ENCODE data around the gene CYP17A1. TPM values are rescaled to one million over a fixed set of nuclear protein-coding genes. Genes with fewer than 3 reads are reported as not detected.
"Not testable (repeated sequence)": the region's sequence is repeated elsewhere in the genome, so short reads cannot be mapped to it uniquely, and the experiment has no call there.

Gene CYP17A1
- total RNA-seq, 1 donor from 2014 or later = 0.54 TPM

DNA sequence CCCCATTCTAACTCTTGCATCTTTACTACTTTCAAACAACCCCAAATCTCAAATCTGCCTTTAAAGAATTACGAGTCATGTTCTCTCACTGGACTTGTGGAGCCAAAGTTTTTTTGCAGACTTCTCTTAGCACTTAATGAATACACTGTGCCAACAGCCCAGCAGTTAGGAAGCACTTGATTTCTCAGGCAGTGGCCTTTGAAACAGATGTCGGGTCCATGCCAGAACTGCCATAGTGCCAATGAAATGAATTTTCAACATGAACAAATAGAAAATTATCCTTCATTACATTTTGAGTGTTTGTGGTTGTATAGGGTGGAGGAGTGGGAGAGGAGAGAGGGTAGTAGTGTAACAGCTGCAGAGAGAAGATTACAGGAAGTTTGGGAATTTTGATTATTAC, 22.7 kb upstream of the CYP17A1 start:
- H3K9me3 Mint-ChIP-seq = no peaks in the 10 kb centered on the region
- H3K4me1 Mint-ChIP-seq = peaks cover 18% of the 10 kb centered on the region
- TF ChIP-seq, protein P1, sequence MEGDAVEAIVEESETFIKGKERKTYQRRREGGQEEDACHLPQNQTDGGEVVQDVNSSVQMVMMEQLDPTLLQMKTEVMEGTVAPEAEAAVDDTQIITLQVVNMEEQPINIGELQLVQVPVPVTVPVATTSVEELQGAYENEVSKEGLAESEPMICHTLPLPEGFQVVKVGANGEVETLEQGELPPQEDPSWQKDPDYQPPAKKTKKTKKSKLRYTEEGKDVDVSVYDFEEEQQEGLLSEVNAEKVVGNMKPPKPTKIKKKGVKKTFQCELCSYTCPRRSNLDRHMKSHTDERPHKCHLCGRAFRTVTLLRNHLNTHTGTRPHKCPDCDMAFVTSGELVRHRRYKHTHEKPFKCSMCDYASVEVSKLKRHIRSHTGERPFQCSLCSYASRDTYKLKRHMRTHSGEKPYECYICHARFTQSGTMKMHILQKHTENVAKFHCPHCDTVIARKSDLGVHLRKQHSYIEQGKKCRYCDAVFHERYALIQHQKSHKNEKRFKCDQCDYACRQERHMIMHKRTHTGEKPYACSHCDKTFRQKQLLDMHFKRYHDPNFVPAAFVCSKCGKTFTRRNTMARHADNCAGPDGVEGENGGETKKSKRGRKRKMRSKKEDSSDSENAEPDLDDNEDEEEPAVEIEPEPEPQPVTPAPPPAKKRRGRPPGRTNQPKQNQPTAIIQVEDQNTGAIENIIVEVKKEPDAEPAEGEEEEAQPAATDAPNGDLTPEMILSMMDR (IDR thresholded peaks at IDR 0.05; ENCODE audit: unreplicated experiment) = no peak
- no peaks in the 10 kb centered on the region for H3K27me3 Mint-ChIP-seq (ENCODE audit: low read depth)
- DNase-seq (ENCODE audit: low spot score in 2 of 2, unreplicated experiment in 2 of 2) = no peak
- peaks cover 9% of the 10 kb centered on the region for H3K36me3 Mint-ChIP-seq
- no peak overlapping the region for H3K27ac Mint-ChIP-seq
- H3K4me3 Mint-ChIP-seq = no peak overlapping the region

DNA sequence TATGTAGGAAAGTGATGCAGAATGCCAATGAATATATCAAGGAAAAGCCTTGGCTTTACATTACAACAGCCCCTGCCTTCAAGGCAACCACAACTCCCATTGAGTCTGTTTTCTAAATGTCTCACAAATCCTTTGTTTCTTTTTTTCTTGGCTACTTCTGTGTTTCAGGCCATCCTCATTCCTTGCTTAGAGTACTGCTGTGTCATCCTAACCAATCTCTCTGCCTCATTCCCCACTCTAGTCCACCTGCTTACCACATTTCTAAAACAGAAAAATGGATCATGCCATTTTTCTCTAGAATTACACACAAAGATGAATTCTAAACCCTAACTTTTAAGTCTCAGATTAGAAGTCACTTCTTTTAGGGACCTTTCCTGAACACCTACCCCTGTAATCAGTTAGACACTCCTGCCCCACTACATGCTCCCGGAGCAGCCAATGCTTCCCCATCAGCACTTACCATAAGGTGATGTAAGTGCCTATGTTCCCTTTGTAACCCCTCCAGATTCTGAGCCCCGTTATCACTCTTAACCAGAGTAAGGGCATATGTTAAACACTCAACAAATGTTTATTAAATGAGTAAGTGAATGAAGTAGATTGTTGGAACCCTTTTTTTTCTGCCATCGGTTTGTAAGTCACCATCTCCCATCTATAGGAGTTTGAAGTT, 19.7 kb upstream of the CYP17A1 start:
- no peaks in the 10 kb centered on the region for H3K9me3 Mint-ChIP-seq
- H3K27me3 Mint-ChIP-seq (ENCODE audit: low read depth) = no peaks in the 10 kb centered on the region
- H3K27ac Mint-ChIP-seq = no peak overlapping the region
- peaks cover 8% of the 10 kb centered on the region for H3K36me3 Mint-ChIP-seq
- no peak overlapping the region for H3K4me3 Mint-ChIP-seq
- peaks cover 12% of the 10 kb centered on the region for H3K4me1 Mint-ChIP-seq
- DNase-seq (ENCODE audit: low spot score in 2 of 2, unreplicated experiment in 2 of 2) = no peak
- TF ChIP-seq, protein P1 (IDR thresholded peaks at IDR 0.05; ENCODE audit: unreplicated experiment) = no peak

DNA sequence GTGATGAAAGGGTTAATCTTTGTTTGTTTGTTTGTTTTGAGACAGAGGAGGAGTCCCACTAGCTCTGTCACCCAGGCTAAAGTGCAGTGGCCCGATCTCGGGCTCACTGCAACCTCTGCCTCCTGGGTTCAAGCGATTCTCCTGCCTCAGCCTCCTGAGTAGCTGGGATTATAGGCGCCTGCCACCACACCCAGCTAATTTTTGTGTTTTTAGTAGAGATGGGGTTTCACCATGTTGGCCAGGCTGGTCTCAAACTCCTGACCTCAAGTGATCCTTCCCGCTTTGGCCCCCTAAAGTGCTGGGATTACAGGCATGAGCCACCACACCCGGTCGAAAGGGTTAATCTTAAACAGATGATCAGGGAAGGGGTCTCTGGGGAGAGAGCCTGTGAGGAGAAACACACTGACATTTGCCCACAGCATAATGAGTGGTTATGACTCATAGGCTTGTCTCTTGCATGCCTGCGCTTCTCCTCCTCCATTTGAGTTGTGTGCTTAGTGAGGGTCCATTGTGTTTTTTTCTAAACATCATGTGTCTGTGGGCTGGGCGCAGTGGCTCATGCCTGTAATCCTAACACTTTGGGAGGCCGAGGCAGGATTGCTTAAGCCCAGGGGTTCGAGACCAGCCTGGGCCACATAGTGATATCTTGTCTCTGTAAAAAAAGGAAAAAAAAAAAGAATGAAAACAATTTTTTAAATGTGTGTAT, 18.7 kb upstream of the CYP17A1 start:
- peak overlapping the region; percentile 56 for H3K4me3 Mint-ChIP-seq
- not testable (repeated sequence) for H3K27me3 Mint-ChIP-seq (ENCODE audit: low read depth); H3K36me3 Mint-ChIP-seq; H3K9me3 Mint-ChIP-seq; DNase-seq (ENCODE audit: low spot score in 2 of 2, unreplicated experiment in 2 of 2)
- peaks cover 12% of the 10 kb centered on the region for H3K4me1 Mint-ChIP-seq
- H3K27ac Mint-ChIP-seq = peak overlapping the region; percentile 59

DNA sequence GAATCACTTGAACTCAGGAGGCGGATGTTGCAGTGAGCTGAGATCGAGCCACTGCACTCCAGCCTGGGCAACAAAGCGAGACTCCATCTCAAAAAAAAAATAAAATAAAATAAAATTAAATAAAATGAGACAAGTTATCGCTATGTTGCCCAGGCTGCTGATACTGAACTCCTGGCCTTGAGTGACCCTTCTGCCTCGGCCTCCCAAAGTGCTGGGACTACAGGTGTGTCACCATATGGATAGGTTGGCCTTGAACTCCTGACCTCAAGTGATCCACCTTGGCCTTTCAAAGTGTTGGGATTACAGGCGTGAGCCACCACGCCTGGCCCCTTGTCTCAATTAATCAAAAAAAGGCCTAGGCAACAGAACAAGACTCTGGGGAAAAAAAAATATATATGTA, 16.0 kb upstream of the CYP17A1 start:
- H3K27ac Mint-ChIP-seq; H3K36me3 Mint-ChIP-seq; H3K4me3 Mint-ChIP-seq; DNase-seq (ENCODE audit: low spot score in 2 of 2, unreplicated experiment in 2 of 2); H3K9me3 Mint-ChIP-seq; H3K27me3 Mint-ChIP-seq (ENCODE audit: low read depth): not testable (repeated sequence)
- H3K4me1 Mint-ChIP-seq = peaks cover 12% of the 10 kb centered on the region

DNA sequence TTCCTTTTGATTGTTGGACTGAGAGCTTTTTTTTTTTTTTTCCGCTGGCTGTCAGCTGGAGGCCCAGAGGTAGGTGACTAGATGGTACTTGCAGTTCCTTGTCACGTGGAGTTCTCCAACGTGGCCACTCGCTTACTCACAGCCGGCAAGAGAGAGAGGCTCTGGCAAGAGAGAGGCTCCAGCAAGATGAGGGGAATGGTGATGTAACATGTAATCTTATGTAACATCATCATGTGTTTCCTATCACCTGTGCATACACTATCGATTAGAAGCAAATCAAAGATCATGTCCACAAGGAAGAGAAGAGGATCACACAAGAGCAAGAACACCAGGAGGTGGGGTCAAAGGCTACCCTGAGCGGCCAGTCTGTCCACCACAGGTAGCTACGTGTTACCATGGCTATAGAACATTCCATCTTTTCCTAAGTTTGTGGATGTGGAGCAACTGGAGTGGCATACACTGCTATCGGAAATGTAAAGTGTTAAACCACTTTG, 12.9 kb upstream of the CYP17A1 start:
- H3K27me3 Mint-ChIP-seq (ENCODE audit: low read depth) = no peaks in the 10 kb centered on the region
- peaks cover 3% of the 10 kb centered on the region for H3K4me1 Mint-ChIP-seq
- H3K4me3 Mint-ChIP-seq = no peak overlapping the region
- peaks cover 10% of the 10 kb centered on the region for H3K9me3 Mint-ChIP-seq
- TF ChIP-seq, protein P1 (IDR thresholded peaks at IDR 0.05; ENCODE audit: unreplicated experiment) = no peak
- DNase-seq (ENCODE audit: low spot score in 2 of 2, unreplicated experiment in 2 of 2) = no peak
- H3K36me3 Mint-ChIP-seq = no peaks in the 10 kb centered on the region
- no peak overlapping the region for H3K27ac Mint-ChIP-seq

DNA sequence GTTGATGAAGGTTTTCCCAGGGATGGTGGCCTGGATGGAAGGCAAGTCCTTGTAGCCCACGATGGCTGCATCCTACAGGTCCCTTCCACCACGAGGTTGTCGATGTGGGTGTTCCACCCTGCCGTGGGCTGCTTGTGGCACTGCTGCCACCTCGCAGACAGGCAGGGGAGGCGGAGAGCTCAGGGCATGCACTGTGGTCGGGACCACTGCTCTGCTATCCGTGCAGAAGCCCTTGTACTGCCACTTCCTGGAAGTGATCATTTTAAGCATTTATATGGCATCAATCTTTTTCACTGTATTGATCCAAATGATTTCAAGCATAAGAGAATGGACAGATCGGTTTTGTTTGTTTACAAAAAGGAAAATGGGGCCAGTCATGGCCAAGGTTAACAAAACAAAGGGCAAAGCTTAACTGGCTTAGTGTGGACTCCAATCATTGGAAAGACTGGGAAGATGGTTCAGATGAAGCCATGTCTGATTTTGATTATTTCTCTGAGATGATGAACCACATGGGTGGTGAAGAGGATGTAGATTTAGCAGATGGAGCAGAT, 8.2 kb upstream of the CYP17A1 start:
- Mint-ChIP-seq H3K4me3 (no peak overlapping the region), H3K9me3 (peaks cover 20% of the 10 kb centered on the region), H3K27me3 (ENCODE audit: low read depth) (peaks cover 5% of the 10 kb centered on the region), H3K36me3 (peaks cover 5% of the 10 kb centered on the region), H3K4me1 (no peaks in the 10 kb centered on the region), H3K27ac (no peak overlapping the region)
- DNase-seq (ENCODE audit: low spot score in 2 of 2, unreplicated experiment in 2 of 2) = no peak
- TF ChIP-seq, protein P1 (IDR thresholded peaks at IDR 0.05; ENCODE audit: unreplicated experiment) = no peak

DNA sequence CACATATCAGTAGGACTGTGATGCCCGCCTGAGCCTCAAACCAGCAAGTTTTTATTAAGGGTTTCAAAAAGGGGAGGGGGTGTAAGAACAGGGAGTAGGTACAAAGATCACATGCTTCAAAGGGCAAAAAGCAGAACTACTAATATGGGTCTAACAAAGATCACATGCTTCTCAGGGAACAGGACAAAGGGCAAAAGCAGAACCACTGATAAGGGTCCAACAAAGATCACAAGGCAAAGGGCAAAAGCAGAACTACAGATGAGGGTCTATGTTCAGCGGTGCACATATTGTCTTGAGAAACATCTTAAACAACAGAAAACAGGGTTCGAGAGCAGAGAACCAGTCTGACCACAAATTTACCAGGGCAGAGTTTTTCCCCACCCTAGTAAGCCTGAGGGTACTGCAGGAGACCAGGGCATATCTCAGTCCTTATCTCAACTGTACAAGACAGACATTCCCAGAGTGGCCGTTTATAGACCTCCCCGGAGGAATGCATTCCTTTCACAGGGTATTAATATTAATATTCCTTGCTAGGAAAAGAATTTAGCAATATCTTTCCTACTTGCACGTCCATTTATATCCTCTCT, 7.1 kb upstream of the CYP17A1 start:
- not testable (repeated sequence) for H3K27ac Mint-ChIP-seq; DNase-seq (ENCODE audit: low spot score in 2 of 2, unreplicated experiment in 2 of 2); H3K4me1 Mint-ChIP-seq; H3K36me3 Mint-ChIP-seq; H3K4me3 Mint-ChIP-seq
- H3K27me3 Mint-ChIP-seq (ENCODE audit: low read depth) = peaks cover 12% of the 10 kb centered on the region
- H3K9me3 Mint-ChIP-seq = peaks cover 24% of the 10 kb centered on the region

DNA sequence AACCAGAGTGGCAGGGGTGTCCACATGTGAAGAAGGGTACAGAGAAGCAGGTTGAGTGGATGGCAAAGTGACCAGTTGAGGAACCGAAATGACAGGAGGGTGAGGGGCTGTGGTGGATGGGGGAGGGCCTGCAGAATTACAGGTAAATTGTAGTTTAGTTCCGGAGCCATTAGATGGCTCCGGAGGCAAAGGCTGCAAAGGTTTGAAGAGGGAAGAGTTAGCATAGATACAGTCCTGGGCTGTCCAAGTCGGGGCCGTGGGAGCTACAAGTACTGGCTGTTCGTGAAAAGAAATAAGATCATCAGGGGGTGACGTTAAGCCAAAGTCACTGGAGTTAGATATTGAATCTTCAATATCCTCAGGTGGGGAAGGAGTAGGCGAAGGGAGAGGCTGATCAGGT, 5.9 kb upstream of the CYP17A1 start:
- peaks cover 34% of the 10 kb centered on the region for H3K9me3 Mint-ChIP-seq
- not testable (repeated sequence) for H3K4me3 Mint-ChIP-seq; DNase-seq (ENCODE audit: low spot score in 2 of 2, unreplicated experiment in 2 of 2); H3K36me3 Mint-ChIP-seq; H3K27ac Mint-ChIP-seq; H3K4me1 Mint-ChIP-seq
- peaks cover 12% of the 10 kb centered on the region for H3K27me3 Mint-ChIP-seq (ENCODE audit: low read depth)

Measured in mesothelial cell of epicardium (in vitro differentiated cells).